Neutrophil (primary cell): ENCODE results near the gene OBSCN.

ENCODE experiments used
- H3K27ac ChIP-seq: fragments of 200-600 bp; sonication (generic); 2 replicates; pipeline ENCODE4 v1.5.1; 2016; ENCODE audit warnings: mild to moderate bottlenecking, moderate library complexity
- H3K27me3 ChIP-seq: fragments of 200-600 bp; sonication (generic); 2 replicates; pipeline ENCODE4 v1.6.0; 2016; ENCODE audit warnings: mild to moderate bottlenecking
- H3K36me3 ChIP-seq: fragments of 200-600 bp; sonication (generic); 2 replicates; pipeline ENCODE4 v1.5.1; 2017
- H3K4me1 ChIP-seq, 2 experiments: fragments of 200-600 bp in 1 of 2; sonication (generic) in 1 of 2; 1 replicate in 1 of 2; 2 replicates in 1 of 2; pipeline versions ENCODE4 v1.5.1 to v1.6.1; 2013 to 2016; ENCODE audit warnings: low read depth in 1 of 2, low read length in 1 of 2, mild to moderate bottlenecking in 1 of 2, moderate library complexity in 1 of 2; ENCODE audit not compliant: control insufficient read depth in 1 of 2, insufficient read depth in 1 of 2
- H3K4me3 ChIP-seq, 2 experiments: fragments of 200-600 bp in 1 of 2; sonication (generic) in 1 of 2; 1 replicate in 1 of 2; 2 replicates in 1 of 2; pipeline ENCODE4 v1.5.1; 2013 to 2016; ENCODE audit warnings: low read depth in 1 of 2, low read length in 1 of 2, mild to moderate bottlenecking in 1 of 2, moderate library complexity in 1 of 2
- H3K9me3 ChIP-seq: fragments of 200-600 bp; sonication (generic); 2 replicates; pipeline ENCODE4 v1.5.1; 2016
- TF ChIP-seq, protein P1 (sequence below): fragments of 200-600 bp; sonication (generic); IDR thresholded peaks from 2 replicates; pipeline ENCODE4 v1.5.1; 2016; ENCODE audit warnings: antibody characterized with exemption

OBSCN gene

GRCh38 chr1:228177721-228178710, 29.8 kb upstream of the OBSCN start:
- TF ChIP-seq, protein P1, sequence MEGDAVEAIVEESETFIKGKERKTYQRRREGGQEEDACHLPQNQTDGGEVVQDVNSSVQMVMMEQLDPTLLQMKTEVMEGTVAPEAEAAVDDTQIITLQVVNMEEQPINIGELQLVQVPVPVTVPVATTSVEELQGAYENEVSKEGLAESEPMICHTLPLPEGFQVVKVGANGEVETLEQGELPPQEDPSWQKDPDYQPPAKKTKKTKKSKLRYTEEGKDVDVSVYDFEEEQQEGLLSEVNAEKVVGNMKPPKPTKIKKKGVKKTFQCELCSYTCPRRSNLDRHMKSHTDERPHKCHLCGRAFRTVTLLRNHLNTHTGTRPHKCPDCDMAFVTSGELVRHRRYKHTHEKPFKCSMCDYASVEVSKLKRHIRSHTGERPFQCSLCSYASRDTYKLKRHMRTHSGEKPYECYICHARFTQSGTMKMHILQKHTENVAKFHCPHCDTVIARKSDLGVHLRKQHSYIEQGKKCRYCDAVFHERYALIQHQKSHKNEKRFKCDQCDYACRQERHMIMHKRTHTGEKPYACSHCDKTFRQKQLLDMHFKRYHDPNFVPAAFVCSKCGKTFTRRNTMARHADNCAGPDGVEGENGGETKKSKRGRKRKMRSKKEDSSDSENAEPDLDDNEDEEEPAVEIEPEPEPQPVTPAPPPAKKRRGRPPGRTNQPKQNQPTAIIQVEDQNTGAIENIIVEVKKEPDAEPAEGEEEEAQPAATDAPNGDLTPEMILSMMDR: no peak
- H3K4me3 ChIP-seq: no peak overlapping the region
- H3K36me3 ChIP-seq: peaks cover 3% of the 10 kb centered on the region

GRCh38 chr1:228178737-228179684, 28.8 kb upstream of the OBSCN start:
- H3K27me3 ChIP-seq: no peaks in the 10 kb centered on the region
- H3K4me1 ChIP-seq: no peaks in the 10 kb centered on the region
- no peaks in the 10 kb centered on the region for H3K9me3 ChIP-seq
- H3K4me3 ChIP-seq: no peak overlapping the region
- TF ChIP-seq, protein P1: no peak
- peaks cover 3% of the 10 kb centered on the region for H3K36me3 ChIP-seq
- no peak overlapping the region for H3K27ac ChIP-seq

More at GRCh38 chr1:228177721-228178710, 29.8 kb upstream of the OBSCN start:
- H3K27me3 ChIP-seq: no peaks in the 10 kb centered on the region
- no peaks in the 10 kb centered on the region for H3K4me1 ChIP-seq
- H3K27ac ChIP-seq: no peak overlapping the region
- H3K9me3 ChIP-seq: no peaks in the 10 kb centered on the region

DNA sequence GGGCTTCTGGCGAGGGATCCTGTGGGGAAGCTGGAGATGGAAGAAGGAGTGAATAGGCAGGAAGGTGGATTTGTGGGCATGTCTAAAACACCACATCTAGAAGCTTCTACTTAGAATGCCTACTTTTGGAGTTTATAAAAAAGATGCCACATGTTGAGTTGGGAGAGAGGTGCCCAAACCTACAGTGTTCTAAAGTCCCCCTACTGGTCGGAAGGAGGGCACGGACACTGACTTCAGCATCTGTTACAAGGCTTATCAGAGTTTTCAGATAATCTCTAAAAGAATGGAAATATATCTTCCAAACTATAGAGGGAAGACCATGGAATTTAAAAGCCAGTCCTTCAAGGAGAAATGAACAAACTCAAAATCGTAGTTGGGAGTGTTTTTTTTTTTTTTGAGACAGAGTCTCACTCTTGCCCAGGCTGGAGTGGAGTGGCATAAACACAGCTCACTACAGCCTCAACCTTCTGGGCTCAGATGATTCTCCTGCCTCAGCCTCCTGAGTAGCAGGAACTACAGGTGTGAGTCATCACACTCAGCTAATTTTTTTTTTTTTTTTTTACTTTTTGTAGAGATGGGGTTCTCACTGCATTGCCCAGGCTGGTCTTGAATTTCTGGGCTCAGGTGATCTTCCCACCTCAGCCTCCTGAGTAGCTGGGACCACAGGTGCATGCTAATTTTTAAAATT, 27.4 kb upstream of the OBSCN start:
- no peaks in the 10 kb centered on the region for H3K27me3 ChIP-seq
- no peaks in the 10 kb centered on the region for H3K36me3 ChIP-seq
- no peaks in the 10 kb centered on the region for H3K4me1 ChIP-seq
- H3K4me3 ChIP-seq: no peak overlapping the region
- no peak overlapping the region for H3K27ac ChIP-seq
- H3K9me3 ChIP-seq: no peaks in the 10 kb centered on the region
- TF ChIP-seq, protein P1: no peak

- Histone ChIP-seq H3K4me3 (no peak overlapping the region), H3K9me3 (no peaks in the 10 kb centered on the region), H3K27me3 (no peaks in the 10 kb centered on the region), H3K4me1 (no peaks in the 10 kb centered on the region), H3K27ac (no peak overlapping the region), H3K36me3 (no peaks in the 10 kb centered on the region)
- TF ChIP-seq, protein P1: no peak
Observed at GRCh38 chr1:228180959-228181644, 26.7 kb upstream of the OBSCN start.
